Inflammatory macrophage treated with lipopolysaccharide for 1 hour (primary cell): ENCODE measurements around the gene BOC.

Source experiments
- DNase-seq, 2 donors: peaks; one replicate each; pipeline ENCODE4 v3.0.0-alpha.2; 2020 to 2022

BOC gene

GRCh38 chr3:113223475-113224281 lies 12.3 kb downstream of the BOC start:
- DNase-seq, result peak; percentile 44 to 45

GRCh38 chr3:113225286-113225685 lies 13.9 kb downstream of the BOC start:
- DNase-seq, result no peak

- no peak for DNase-seq
These were observed 15.1 kb downstream of the BOC start for GRCh38 chr3:113226491-113226890.

DNA sequence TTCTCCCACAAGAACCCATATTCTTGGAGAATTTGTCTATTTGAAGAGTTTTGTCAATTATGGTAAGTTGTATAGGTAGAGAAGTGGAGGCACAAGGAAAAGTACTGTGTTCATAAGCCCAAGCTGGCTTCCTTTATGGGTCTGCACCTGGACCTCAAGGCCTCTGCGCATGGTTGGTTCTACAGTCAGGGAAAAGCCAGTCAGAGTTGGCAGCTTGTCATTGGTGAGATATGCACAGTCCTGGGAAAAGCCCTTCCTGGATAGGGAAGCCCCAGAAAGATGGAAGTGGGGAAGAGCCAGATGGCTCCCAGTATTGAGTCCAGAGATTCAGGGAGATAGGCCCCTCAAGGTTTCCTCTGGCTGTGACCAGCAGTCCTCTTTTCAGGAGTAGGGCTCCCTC lies 15.8 kb downstream of the BOC start:
- DNase-seq, result no peak

- no peak for DNase-seq
These were observed 17.3 kb downstream of the BOC start for GRCh38 chr3:113228498-113229286.

DNA sequence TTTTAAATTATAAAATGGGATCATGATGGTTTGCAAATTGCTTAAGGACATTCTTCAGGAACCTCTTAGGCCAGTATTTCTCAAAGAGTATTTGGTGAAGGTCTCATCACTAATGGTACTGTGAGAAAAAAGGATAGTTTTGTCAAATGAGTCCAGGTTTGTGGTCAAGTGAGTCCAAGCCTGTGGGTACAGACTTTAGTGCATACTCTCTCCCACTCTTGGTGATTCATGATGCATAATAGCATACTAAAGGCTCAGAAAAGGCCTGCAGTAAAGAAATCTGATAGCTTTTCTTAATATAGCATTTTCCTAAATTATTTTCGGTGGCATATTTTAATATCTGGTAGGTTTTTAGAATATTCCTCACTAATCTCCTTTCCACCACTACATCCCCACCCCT lies 20.0 kb downstream of the BOC start:
- no peak for DNase-seq

GRCh38 chr3:113231827-113232253 lies 20.5 kb downstream of the BOC start:
- no peak for DNase-seq

- no peak for DNase-seq
These were observed 21.0 kb downstream of the BOC start for GRCh38 chr3:113232342-113232741.

DNA sequence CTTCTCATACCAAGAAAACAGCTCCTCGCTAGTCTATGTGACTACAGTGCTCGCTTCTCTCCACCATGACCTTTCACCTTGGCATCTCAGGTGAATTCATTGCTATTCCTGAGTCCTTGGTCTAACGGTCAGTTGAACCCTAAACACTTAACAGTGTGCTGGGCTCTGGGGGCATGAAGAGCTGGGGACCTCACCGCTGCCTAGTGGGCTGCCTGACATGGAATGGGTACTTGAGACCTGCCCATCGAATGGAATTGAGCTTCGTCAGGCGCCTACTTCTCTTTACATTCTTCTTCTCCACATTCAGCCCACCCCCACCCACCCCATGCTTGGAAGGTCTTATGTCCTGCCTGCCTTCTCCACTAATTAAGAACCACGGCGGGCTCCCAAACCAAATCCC lies 22.1 kb downstream of the BOC start:
- DNase-seq, result no peak

DNA sequence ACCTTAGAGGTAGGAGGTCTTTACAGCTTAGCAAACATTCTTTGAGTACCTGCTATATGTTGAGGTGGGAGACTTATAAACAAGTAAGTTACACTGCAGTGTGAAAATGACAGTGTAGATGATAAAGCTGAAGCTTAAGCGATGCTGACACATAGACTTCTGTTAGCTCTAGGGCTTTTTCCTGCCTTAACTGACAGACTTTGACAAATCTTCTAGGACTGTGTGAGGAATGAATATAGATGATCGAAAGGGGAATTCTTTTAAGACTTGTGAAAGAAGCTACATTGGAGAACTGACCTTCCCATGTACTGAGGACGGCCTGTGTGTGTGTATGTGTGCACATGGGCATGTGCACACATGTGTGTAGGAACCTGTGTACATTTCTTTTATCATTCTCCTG lies 22.7 kb downstream of the BOC start:
- DNase-seq, result no peak

DNA sequence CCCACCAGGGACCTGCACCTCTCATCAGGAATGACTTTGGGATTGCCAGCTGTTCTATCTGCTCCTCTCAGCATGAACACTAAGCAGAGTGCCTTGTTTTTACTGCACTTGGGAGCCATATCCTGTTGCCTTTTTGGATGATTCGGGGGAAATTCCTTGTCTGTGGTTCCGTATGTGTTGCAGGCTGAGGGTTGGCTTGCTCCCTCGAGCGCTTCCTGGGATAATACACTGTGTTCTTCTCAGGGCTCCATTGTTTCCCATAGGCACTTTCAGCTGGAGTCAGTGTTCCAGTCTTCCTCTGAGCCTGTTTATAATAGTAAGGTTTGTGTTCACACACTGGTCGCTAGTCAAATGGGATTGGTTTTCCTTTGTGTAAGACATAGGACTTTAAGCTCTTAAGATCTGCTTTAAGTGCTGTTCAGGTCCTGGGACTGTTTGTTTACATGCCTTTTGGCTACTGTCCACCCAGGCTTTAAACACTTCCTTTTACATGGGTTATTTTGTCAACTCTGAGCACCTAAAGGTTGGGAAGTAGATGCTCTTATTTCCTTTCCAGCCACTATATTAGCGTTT lies 23.4 kb downstream of the BOC start:
- DNase-seq, result no peak

GRCh38 chr3:113238503-113238902 lies 27.1 kb downstream of the BOC start:
- DNase-seq, result no peak

GRCh38 chr3:113240841-113241240 lies 29.5 kb downstream of the BOC start:
- no peak for DNase-seq

- DNase-seq, result no peak
These were observed 30.1 kb downstream of the BOC start for GRCh38 chr3:113241292-113242095.

DNA sequence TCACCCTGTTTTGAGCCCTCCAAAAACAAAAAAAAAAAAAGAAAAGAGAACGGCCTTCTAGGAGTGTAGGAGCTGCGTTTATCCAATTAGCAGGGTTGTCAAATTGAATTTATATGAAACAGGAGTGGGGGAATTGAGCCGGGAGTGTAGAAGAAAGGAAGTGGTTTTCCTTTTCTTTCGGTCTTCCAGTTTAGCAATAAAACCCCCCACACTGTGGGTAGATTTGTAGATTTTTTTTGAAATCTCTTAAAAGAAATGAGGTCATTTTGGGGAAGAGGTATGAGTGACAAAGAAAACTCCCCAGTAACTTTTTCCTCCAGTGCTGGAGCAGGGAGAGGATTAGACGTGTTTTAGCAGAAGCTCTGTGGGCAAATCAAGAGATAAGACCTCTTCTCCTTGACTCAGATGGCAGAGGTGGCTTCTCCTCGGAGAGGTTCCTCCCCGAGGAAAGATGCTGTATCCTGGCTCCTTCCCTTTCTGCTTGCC lies 30.8 kb downstream of the BOC start:
- DNase-seq, result peak; percentile 62 to 82

DNA sequence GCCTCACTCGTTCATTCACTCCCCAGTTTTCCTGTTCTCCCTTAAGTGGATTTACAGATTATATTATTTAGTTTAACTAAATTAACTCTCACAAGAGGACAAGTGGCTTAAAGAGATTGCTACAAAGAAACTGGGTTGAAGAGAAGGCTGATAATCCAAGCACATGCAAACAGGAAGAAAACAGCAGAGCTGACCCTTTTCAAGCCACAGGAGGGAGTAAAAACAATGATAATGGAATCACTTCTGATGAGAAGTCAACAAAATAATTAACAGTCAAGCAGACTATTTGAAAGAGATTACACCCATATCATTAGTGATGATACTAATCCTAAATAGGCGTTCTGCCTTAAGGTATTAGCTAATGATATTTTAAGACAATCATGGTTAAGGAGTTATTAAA lies 31.7 kb downstream of the BOC start:
- DNase-seq, result no peak

DNA sequence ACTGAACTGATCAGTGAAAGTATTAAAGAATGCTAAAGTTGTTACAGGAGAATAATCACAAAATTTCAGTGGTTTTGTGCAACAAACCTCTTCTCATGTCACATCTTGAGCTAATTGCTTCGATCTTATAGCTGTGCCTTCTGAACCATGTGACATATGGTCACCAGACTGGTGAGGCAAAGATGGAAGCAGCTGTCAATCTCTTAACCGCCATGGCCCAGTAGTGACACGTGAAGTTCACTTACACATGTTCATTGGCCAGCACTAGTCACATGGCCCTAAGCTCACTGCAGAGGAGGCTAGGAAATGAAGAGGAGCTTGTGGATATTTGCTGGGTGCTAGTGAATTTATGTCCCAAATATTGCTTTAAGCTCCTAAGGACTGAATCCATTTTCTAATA lies 32.5 kb downstream of the BOC start:
- no peak for DNase-seq

DNA sequence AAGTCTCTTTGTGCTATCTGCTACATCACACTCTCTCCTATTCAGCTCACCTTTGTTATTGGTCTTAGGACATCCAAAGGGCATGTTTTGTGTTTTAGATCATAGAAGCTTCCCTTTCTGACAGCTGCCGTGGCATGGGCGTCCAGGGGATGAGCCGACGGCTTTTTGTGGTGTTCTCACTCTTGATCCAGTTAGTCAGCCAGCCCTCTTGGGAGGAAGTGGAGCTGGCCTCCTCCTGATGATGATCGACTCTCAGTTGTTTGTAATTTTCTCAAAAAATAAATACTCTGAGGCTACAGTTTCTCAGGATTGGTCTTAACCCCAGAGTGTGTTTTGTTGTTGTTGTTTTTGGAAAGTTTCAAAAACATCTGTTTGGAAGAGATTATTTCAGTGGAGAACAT lies 34.4 kb downstream of the BOC start:
- peak; percentile 48 to 51 for DNase-seq

DNA sequence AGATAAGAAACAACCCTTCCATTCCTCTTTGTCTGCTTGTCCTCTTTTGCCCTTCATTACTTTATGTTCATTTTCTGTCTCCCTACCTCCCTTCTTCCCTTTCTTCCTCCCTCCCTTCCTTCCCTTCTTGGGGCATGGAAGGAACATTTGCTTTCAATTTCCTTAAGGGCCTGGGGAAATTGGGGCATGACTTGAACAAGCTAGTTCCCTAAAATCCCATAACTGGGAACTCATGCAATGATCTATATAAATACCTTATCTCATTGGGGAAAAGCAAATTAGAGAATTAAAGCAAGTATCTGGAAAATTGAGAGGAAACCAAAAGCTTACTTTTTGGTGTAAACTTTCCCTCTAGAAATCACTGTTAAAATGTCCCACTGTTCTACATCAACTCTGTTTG lies 35.7 kb downstream of the BOC start:
- peak; percentile 44 to 58 for DNase-seq

DNA sequence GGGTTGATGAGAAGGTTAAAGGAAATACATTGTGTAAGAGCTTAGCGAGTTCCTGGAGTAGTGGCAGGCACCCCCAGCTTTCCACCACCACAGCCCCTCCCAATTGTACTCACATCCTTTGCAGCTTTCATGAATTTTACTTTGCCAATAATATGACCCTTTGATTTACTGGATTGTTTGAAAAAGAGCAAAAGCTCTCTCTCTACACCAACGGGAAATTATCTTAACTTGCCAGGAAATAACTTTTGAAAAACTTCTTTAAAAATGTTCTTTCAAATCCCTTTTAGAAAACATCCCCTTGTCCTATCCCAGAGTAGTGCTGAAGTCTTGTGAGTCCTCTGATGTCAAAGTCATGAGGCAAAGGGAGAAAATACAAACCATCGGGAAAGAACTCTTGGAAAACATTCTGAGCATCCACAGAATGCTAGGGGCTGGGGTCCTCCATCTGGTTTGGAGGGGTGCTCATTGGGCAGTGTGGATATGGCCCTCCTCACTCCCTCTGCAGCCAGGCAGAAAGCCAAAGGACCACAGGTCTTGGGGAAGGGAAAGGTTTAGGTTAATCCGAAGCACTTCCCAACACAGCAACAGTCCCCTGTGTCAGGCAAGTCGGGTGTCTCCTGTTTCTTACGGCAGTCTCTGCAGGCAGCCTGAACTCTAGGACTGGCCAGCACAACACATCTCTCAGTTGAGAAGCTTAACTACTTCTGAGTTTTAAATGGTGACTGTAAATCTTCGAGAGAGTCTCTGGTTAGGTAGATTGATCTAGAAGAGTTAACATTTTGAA lies 36.5 kb downstream of the BOC start:
- no peak for DNase-seq

DNA sequence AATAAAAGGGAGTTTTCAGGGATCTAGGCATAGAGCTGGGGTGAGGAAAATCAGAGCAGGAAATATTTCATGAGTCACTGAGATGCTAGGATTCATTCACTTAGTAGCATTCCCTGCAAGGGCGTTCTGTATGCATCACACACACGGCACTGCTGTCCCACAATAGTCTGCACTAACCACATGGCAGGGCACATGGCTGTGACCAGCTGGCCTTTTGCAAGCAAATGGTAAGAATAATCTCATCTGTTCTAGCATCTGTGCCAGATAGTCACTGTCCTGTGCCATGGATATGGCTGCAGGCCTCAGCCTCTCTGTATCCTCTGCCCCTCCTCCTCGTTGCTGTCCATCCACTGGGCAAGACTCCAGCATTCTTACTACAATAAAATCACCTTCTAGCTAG lies 37.8 kb downstream of the BOC start:
- DNase-seq, result no peak

- DNase-seq, result no peak
These were observed 38.2 kb downstream of the BOC start for GRCh38 chr3:113249601-113250000.
